Stimulated activated CD8-positive, alpha-beta memory T cell treated with anti-CD3 and anti-CD28 coated beads, Interleukin-12 subunit alpha, Interleukin-12 subunit beta, amount 100 ng/mL, for 24 hours (primary cell): Measurements from ENCODE around the gene CDK17.
"Not testable (repeated sequence)": the region's sequence is repeated elsewhere in the genome, so short reads cannot be mapped to it uniquely, and the experiment has no call there.

ENCODE experiments used
- DNase-seq: peaks from one replicate; pipeline ENCODE4 v3.0.0-alpha.2; 2020; ENCODE audit errors: extremely low read depth

CDK17 gene

GRCh38 chr12:96399919-96400630, at the start of gene CDK17:
TSS of gene CDK17 (minus strand) at chr12:96400439. CDS start at chr12:96334836, 65,603 bp downstream.
- DNase-seq: peak; percentile 66

GRCh38 chr12:96448300-96448699, 48.1 kb upstream of the CDK17 start:
- DNase-seq: no peak

GRCh38 chr12:96447256-96447655, 47.0 kb upstream of the CDK17 start:
- no peak for DNase-seq

GRCh38 chr12:96445691-96446583, 45.7 kb upstream of the CDK17 start:
- no peak for DNase-seq

- DNase-seq: no peak
Measured at GRCh38 chr12:96444399-96444798, 44.2 kb upstream of the CDK17 start.

GRCh38 chr12:96442906-96443305, 42.7 kb upstream of the CDK17 start:
- DNase-seq: no peak

GRCh38 chr12:96441816-96442215, 41.6 kb upstream of the CDK17 start:
- DNase-seq: no peak

- no peak for DNase-seq
Measured at GRCh38 chr12:96438330-96438729, 38.1 kb upstream of the CDK17 start.

- DNase-seq: no peak
Measured at GRCh38 chr12:96437171-96437445, 36.9 kb upstream of the CDK17 start.

- no peak for DNase-seq
Measured at GRCh38 chr12:96436366-96437170, 36.3 kb upstream of the CDK17 start.

GRCh38 chr12:96434107-96434506, 33.9 kb upstream of the CDK17 start:
- no peak for DNase-seq

- DNase-seq: not testable (repeated sequence)
Measured at GRCh38 chr12:96432496-96433321, 32.5 kb upstream of the CDK17 start.

- DNase-seq: no peak
Measured at GRCh38 chr12:96431067-96431466, 30.8 kb upstream of the CDK17 start.

- no peak for DNase-seq
Measured at GRCh38 chr12:96427269-96427729, 27.1 kb upstream of the CDK17 start.

- no peak for DNase-seq
Measured at GRCh38 chr12:96425951-96426350, 25.7 kb upstream of the CDK17 start.

GRCh38 chr12:96425321-96425720, 25.1 kb upstream of the CDK17 start:
- no peak for DNase-seq

GRCh38 chr12:96424601-96425000, 24.4 kb upstream of the CDK17 start:
- DNase-seq: no peak

- DNase-seq: no peak
Measured at GRCh38 chr12:96422192-96422591, 22.0 kb upstream of the CDK17 start.

- DNase-seq: no peak
Measured at GRCh38 chr12:96421014-96421413, 20.8 kb upstream of the CDK17 start.

- DNase-seq: no peak
Measured at GRCh38 chr12:96420277-96420835, 20.1 kb upstream of the CDK17 start.
